IPS-18c (cell line): ENCODE measurements around the gene ANAPC13.

Experiments used
- H3K4me3 ChIP-seq: 2 replicates; pipeline ENCODE4 v1.7.0; 2013; ENCODE audit warnings: low read depth, mild to moderate bottlenecking, low read length, moderate library complexity; ENCODE audit not compliant: insufficient read depth
- H3K9me3 ChIP-seq: one replicate; pipeline ENCODE4 v1.6.1; 2013; ENCODE audit warnings: mild to moderate bottlenecking, low read length, moderate library complexity; ENCODE audit not compliant: control insufficient read depth, insufficient read depth

The ANAPC13 gene

GRCh38 chr3:134464064-134464688 is 21.6 kb downstream of the ANAPC13 start:
- Histone ChIP-seq H3K4me3 (no peak overlapping the region), H3K9me3 (no peaks in the 10 kb centered on the region)

- no peak overlapping the region for H3K4me3 ChIP-seq
Measured at GRCh38 chr3:134463676-134464063, 22.1 kb downstream of the ANAPC13 start.

GRCh38 chr3:134462331-134462941 is 23.3 kb downstream of the ANAPC13 start:
- no peaks in the 10 kb centered on the region for H3K9me3 ChIP-seq
- H3K4me3 ChIP-seq: no peak overlapping the region

More at GRCh38 chr3:134463676-134464063, 22.1 kb downstream of the ANAPC13 start:
- H3K9me3 ChIP-seq: no peaks in the 10 kb centered on the region

- H3K9me3 ChIP-seq: no peaks in the 10 kb centered on the region
- no peak overlapping the region for H3K4me3 ChIP-seq
Measured at GRCh38 chr3:134460965-134461364, 24.8 kb downstream of the ANAPC13 start.

- Histone ChIP-seq H3K4me3 (no peak overlapping the region), H3K9me3 (no peaks in the 10 kb centered on the region)
Measured at GRCh38 chr3:134459562-134459961, 26.2 kb downstream of the ANAPC13 start.

GRCh38 chr3:134458406-134458945 is 27.3 kb downstream of the ANAPC13 start:
- H3K9me3 ChIP-seq: no peaks in the 10 kb centered on the region

GRCh38 chr3:134457376-134458074 is 28.3 kb downstream of the ANAPC13 start:
- H3K4me3 ChIP-seq: no peak overlapping the region
- H3K9me3 ChIP-seq: no peaks in the 10 kb centered on the region

More at GRCh38 chr3:134458406-134458945, 27.3 kb downstream of the ANAPC13 start:
- no peak overlapping the region for H3K4me3 ChIP-seq

- H3K4me3 ChIP-seq: no peak overlapping the region; the same call in 1 of the 2 replicates
- H3K9me3 ChIP-seq: no peaks in the 10 kb centered on the region
Measured at GRCh38 chr3:134453631-134454030, 32.2 kb downstream of the ANAPC13 start.

GRCh38 chr3:134449951-134450350 is 35.8 kb downstream of the ANAPC13 start:
- Histone ChIP-seq H3K9me3 (peaks cover 4% of the 10 kb centered on the region), H3K4me3 (no peak overlapping the region)

- H3K4me3 ChIP-seq: no peak overlapping the region
- H3K9me3 ChIP-seq: peaks cover 4% of the 10 kb centered on the region
Measured at GRCh38 chr3:134449277-134449676, 36.5 kb downstream of the ANAPC13 start.

GRCh38 chr3:134448664-134449063 is 37.1 kb downstream of the ANAPC13 start:
- Histone ChIP-seq H3K4me3 (no peak overlapping the region), H3K9me3 (peaks cover 4% of the 10 kb centered on the region)

- Histone ChIP-seq H3K4me3 (no peak overlapping the region), H3K9me3 (peaks cover 4% of the 10 kb centered on the region)
Measured at GRCh38 chr3:134447351-134447750, 38.4 kb downstream of the ANAPC13 start.

GRCh38 chr3:134446800-134447199 is 39.0 kb downstream of the ANAPC13 start:
- H3K4me3 ChIP-seq: no peak overlapping the region
- H3K9me3 ChIP-seq: peaks cover 4% of the 10 kb centered on the region

- Histone ChIP-seq H3K4me3 (no peak overlapping the region), H3K9me3 (peaks cover 4% of the 10 kb centered on the region)
Measured at GRCh38 chr3:134445636-134446035, 40.1 kb downstream of the ANAPC13 start.

GRCh38 chr3:134445095-134445494 is 40.7 kb downstream of the ANAPC13 start:
- Histone ChIP-seq H3K4me3 (no peak overlapping the region), H3K9me3 (peaks cover 4% of the 10 kb centered on the region)

- no peak overlapping the region for H3K4me3 ChIP-seq
Measured at GRCh38 chr3:134441821-134442220, 44.0 kb downstream of the ANAPC13 start.

GRCh38 chr3:134441321-134441720 is 44.5 kb downstream of the ANAPC13 start:
- Histone ChIP-seq H3K9me3 (peaks cover 2% of the 10 kb centered on the region), H3K4me3 (no peak overlapping the region)

More at GRCh38 chr3:134441821-134442220, 44.0 kb downstream of the ANAPC13 start:
- peaks cover 4% of the 10 kb centered on the region for H3K9me3 ChIP-seq

GRCh38 chr3:134437211-134437752 is 48.5 kb downstream of the ANAPC13 start:
- H3K4me3 ChIP-seq: no peak overlapping the region
- H3K9me3 ChIP-seq: no peaks in the 10 kb centered on the region
